ENCODE results near the gene CST9L. TPM values are rescaled to one million over a fixed set of nuclear protein-coding genes. Genes with fewer than 3 reads are reported as not detected.

CST9L gene
- polyA plus RNA-seq, 2 of the 4 experiments (the other 2 are of a cell fraction) = not detected

DNA sequence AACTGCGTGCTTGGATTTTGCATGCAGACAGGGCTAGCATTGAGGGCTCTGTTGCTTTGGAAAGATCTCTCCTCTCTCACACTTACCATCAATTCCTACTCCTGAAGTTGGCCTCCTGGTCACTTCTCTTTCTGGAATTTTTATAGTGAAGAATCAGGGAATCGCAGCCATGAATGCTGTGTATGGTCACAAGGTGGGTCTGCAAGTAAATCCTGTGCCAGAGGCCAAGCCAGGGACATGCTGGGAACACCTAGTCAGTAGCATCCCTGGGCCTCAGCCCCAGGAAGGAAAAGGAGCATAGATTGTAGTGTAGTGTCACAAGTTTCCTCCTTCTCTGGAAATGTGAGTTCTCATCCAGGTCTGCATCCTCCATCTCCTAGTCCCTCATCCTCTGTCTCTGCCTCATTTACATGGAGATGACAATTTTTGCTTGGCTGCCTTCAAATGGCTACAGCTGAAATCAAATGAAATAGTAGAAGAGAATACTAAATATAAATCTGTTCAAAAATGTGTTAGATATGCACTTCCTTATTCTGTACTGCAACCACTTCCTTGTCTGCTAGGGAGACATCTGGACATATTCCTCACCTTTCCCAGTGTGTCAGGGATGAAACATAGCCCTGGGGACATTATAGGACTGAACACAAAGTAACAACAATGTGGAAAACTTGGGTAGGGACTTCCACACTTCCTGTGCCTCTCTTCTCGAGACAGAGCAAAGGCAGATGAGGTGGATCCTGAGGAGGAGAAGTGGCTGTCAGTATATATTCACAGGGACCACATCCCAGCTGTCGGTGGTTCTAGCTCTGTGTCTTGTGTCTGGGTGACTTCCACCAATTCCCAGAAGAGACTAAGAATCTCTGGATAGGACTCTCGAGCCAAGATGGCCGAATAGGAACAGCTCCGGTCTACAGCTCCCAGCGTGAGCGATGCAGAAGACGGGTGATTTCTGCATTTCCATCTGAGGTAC lies 20.4 kb upstream of the CST9L start (continued):
- TF ChIP-seq, protein P1, sequence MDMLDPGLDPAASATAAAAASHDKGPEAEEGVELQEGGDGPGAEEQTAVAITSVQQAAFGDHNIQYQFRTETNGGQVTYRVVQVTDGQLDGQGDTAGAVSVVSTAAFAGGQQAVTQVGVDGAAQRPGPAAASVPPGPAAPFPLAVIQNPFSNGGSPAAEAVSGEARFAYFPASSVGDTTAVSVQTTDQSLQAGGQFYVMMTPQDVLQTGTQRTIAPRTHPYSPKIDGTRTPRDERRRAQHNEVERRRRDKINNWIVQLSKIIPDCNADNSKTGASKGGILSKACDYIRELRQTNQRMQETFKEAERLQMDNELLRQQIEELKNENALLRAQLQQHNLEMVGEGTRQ (IDR thresholded peaks at IDR 0.05) = no peak
- TF ChIP-seq HOXB13 (CRISPR knock-in tag; IDR thresholded peaks at IDR 0.05; ENCODE audit: low read depth) (no peak), TP53 (CRISPR knock-in tag; IDR thresholded peaks at IDR 0.05) (no peak), HEYL (CRISPR knock-in tag; IDR thresholded peaks at IDR 0.05) (no peak), CHD2 (IDR thresholded peaks at IDR 0.05; ENCODE audit: low read length, partially characterized antibody) (no peak), ZC3H11A (IDR thresholded peaks at IDR 0.05) (no peak), RAD21 (conservative IDR thresholded peaks at IDR 0.05 in 1 of 2, IDR thresholded peaks at IDR 0.05 in 1 of 2) (no peak), CBX2 (IDR thresholded peaks at IDR 0.05; ENCODE audit: borderline replicate concordance, low read depth) (no peak)
- TF ChIP-seq, protein P2, sequence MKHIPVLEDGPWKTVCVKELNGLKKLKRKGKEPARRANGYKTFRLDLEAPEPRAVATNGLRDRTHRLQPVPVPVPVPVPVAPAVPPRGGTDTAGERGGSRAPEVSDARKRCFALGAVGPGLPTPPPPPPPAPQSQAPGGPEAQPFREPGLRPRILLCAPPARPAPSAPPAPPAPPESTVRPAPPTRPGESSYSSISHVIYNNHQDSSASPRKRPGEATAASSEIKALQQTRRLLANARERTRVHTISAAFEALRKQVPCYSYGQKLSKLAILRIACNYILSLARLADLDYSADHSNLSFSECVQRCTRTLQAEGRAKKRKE (CRISPR knock-in tag; IDR thresholded peaks at IDR 0.05; ENCODE audit: low read depth) = no peak
- TF ChIP-seq, protein P3, sequence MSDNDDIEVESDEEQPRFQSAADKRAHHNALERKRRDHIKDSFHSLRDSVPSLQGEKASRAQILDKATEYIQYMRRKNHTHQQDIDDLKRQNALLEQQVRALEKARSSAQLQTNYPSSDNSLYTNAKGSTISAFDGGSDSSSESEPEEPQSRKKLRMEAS (IDR thresholded peaks at IDR 0.05) = no peak

DNA sequence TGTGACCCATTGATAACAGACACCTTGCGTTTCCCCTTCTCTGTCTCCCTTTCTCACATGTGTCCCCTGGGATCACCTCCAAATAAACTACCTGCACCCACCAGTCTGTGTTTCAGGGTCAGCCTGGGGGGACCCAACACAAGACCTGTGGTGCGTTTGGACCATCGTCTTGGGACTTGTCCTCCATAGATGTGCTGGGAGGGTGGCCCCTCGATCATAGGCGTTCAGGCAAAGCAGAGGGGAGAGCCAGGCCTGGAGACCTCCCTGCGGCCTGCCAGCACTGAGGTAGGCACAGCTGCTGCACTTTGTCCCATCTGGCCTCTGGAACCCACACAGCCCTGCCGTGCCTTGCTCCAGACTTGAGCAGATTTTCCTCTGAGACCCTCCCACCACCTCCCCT lies 19.3 kb upstream of the CST9L start:
- DNase-seq (ENCODE audit: low read depth in 1 of 2, low spot score in 1 of 2) (no peak), ATAC-seq (no peak), FAIRE-seq (no peak)
- H3K4me2 ChIP-seq = no peak overlapping the region
- H3K9me3 ChIP-seq = no peaks in the 10 kb centered on the region
- no peak for TF ChIP-seq CHD4 (IDR thresholded peaks at IDR 0.05; ENCODE audit: borderline replicate concordance)
- no peak for TF ChIP-seq RCOR1 (IDR thresholded peaks at IDR 0.05; ENCODE audit: low read depth, low read length)
- TF ChIP-seq, protein P2 (CRISPR knock-in tag; IDR thresholded peaks at IDR 0.05; ENCODE audit: low read depth) = no peak
- TF ChIP-seq PHF8 (IDR thresholded peaks at IDR 0.05; ENCODE audit: borderline replicate concordance, low read depth) = no peak
- no peak for TF ChIP-seq HDAC2 (IDR thresholded peaks at IDR 0.05)
- TF ChIP-seq EHMT2 (IDR thresholded peaks at IDR 0.05; ENCODE audit: low read depth) = no peak
- H3K4me1 ChIP-seq = no peaks in the 10 kb centered on the region
- no peak overlapping the region for H3K27ac ChIP-seq
- no peak overlapping the region for H3K4me3 ChIP-seq
- CTCF ChIA-PET = interaction anchor here (0.8 to 2.0 kb wide), 3 partner anchors 10 to 146 kb away, joined by 3 to 6 read pairs (median 3); no protein-coding TSS in a partner anchor
- POLR2A ChIA-PET = no interaction called here
- 49% methylated on average over 7 of the region's 7 CpGs for WGBS (ENCODE audit: missing lambda C conversion rate)

DNA sequence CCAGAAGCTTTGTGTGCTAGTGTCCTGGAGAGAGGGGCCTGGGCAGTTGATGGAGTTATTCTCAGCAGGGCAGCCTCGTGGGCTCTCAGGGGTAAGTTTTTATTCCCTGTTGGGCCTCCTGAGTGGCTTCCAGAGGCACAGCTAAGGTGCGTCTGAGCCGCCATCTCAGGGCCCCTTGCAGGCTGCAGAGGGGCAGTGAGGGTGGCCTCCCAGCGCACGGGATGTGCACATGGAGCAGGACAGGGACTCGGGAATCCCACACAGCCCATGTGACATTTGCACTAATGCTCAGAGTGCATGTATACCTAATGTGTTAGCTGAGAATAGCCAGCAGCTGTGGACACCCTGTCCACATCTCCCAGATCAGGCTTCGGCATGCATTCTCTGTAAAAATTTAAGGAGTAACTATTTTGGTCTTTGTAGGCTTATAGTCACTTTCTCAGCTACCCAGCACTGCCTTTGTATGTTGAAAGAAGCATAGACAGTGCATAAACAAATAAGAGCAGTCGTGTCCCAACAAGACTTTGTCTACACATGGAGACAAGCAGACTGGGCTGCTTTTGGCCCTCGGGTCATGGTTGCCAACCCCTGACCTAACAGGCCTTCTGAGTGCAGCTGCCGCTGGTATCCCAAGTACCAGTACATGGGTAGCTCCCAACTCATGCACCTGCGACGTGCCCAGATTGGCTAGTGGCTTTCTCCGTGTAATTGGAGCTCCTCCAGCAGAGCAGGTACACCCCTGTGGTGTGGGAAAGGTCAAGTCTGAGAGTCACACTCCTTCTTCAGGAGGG lies 18.6 kb upstream of the CST9L start:
- DNase-seq (ENCODE audit: low read depth in 1 of 2, low spot score in 1 of 2) (no peak), FAIRE-seq (no peak), ATAC-seq (no peak; a peak in 1 of 6 replicates)
- POLR2A ChIA-PET = no interaction called here
- H3K4me2 ChIP-seq = no peak overlapping the region
- H3K9me3 ChIP-seq = no peaks in the 10 kb centered on the region
- H3K4me1 ChIP-seq = peaks cover 1% of the 10 kb centered on the region; the same call in 2 of the 3 replicates
- WGBS (ENCODE audit: missing lambda C conversion rate) = 35% methylated on average over 13 of the region's 13 CpGs
- H3K27ac ChIP-seq = no peak overlapping the region
- no peak overlapping the region for H3K4me3 ChIP-seq
- CTCF ChIA-PET = interaction anchor here (0.8 to 2.0 kb wide), 4 partner anchors 11 to 145 kb away, joined by 3 to 6 read pairs (median 4); no protein-coding TSS in a partner anchor
- TF ChIP-seq, protein P4, sequence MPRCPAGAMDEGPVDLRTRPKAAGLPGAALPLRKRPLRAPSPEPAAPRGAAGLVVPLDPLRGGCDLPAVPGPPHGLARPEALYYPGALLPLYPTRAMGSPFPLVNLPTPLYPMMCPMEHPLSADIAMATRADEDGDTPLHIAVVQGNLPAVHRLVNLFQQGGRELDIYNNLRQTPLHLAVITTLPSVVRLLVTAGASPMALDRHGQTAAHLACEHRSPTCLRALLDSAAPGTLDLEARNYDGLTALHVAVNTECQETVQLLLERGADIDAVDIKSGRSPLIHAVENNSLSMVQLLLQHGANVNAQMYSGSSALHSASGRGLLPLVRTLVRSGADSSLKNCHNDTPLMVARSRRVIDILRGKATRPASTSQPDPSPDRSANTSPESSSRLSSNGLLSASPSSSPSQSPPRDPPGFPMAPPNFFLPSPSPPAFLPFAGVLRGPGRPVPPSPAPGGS (IDR thresholded peaks at IDR 0.05) = no peak
- TF ChIP-seq KDM1A (IDR thresholded peaks at IDR 0.05; ENCODE audit: low read depth) (no peak), RAD21 (conservative IDR thresholded peaks at IDR 0.05 in 1 of 2, IDR thresholded peaks at IDR 0.05 in 1 of 2) (no peak), CHD2 (IDR thresholded peaks at IDR 0.05; ENCODE audit: low read length, partially characterized antibody) (no peak), BHLHE40 (IDR thresholded peaks at IDR 0.05; ENCODE audit: low read depth, low read length) (no peak), ESRRA (IDR thresholded peaks at IDR 0.05; ENCODE audit: borderline replicate concordance, low read length) (no peak), RFX5 (IDR thresholded peaks at IDR 0.05) (no peak), NR3C1 (IDR thresholded peaks at IDR 0.05) (no peak), SMC3 (IDR thresholded peaks at IDR 0.05) (no peak), EP300 (IDR thresholded peaks at IDR 0.05) (no peak), TFCP2L1 (CRISPR knock-in tag; IDR thresholded peaks at IDR 0.05) (no peak), ZFP36 (IDR thresholded peaks at IDR 0.05; ENCODE audit: borderline replicate concordance, partially characterized antibody) (no peak), HOXA7 (CRISPR knock-in tag; IDR thresholded peaks at IDR 0.05) (no peak)
- TF ChIP-seq, protein P5, sequence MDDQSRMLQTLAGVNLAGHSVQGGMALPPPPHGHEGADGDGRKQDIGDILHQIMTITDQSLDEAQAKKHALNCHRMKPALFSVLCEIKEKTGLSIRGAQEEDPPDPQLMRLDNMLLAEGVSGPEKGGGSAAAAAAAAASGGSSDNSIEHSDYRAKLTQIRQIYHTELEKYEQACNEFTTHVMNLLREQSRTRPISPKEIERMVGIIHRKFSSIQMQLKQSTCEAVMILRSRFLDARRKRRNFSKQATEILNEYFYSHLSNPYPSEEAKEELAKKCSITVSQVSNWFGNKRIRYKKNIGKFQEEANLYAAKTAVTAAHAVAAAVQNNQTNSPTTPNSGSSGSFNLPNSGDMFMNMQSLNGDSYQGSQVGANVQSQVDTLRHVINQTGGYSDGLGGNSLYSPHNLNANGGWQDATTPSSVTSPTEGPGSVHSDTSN (IDR thresholded peaks at IDR 0.05) = no peak

Data from A549 (cell line).